Measurements from ENCODE around the gene TULP4.

GRCh38 chr6:158333094-158333493, 20.8 kb downstream of the TULP4 start:
- TF ChIP-seq CTCF (IDR thresholded peaks at IDR 0.05) (no peak), POLR2A (IDR thresholded peaks at IDR 0.05) (no peak)

Data from uterus (tissue), 2 donors.